ENCODE measurements around the gene ANGEL1.

ANGEL1 gene

GRCh38 chr14:76765461-76765931 lies 47.2 kb downstream of the ANGEL1 start:
- no peak for FAIRE-seq

- FAIRE-seq, result no peak
Observed at GRCh38 chr14:76763096-76764041, 49.3 kb downstream of the ANGEL1 start.

GRCh38 chr14:76762411-76763095 lies 50.1 kb downstream of the ANGEL1 start:
- FAIRE-seq, result no peak

- FAIRE-seq, result no peak
Observed at GRCh38 chr14:76761960-76762410, 50.7 kb downstream of the ANGEL1 start.

- no peak for FAIRE-seq
Observed at GRCh38 chr14:76761136-76761959, 51.3 kb downstream of the ANGEL1 start, which contains the start of gene VASH1. Gene VASH1 (plus strand): TSS chr14:76761468. CDS start chr14:76762822, 1,354 bp downstream.

GRCh38 chr14:76760331-76761135 lies 52.1 kb downstream of the ANGEL1 start:
- no peak for FAIRE-seq

GRCh38 chr14:76759589-76759988 lies 53.1 kb downstream of the ANGEL1 start:
- no peak for FAIRE-seq

GRCh38 chr14:76756371-76756750 lies 56.3 kb downstream of the ANGEL1 start:
- FAIRE-seq, result no peak

- FAIRE-seq, result no peak
Observed at GRCh38 chr14:76755610-76756370, 56.9 kb downstream of the ANGEL1 start.

- FAIRE-seq, result no peak
Observed at GRCh38 chr14:76754586-76754985, 58.1 kb downstream of the ANGEL1 start.

GRCh38 chr14:76753541-76754198 lies 59.0 kb downstream of the ANGEL1 start:
- no peak for FAIRE-seq

GRCh38 chr14:76752744-76753143 lies 59.9 kb downstream of the ANGEL1 start:
- FAIRE-seq, result no peak

GRCh38 chr14:76742966-76743365 lies 69.7 kb downstream of the ANGEL1 start:
- no peak for FAIRE-seq

- FAIRE-seq, result no peak
Observed at GRCh38 chr14:76742185-76742584, 70.5 kb downstream of the ANGEL1 start.

- no peak for FAIRE-seq
Observed at GRCh38 chr14:76741074-76741473, 71.6 kb downstream of the ANGEL1 start.
